Kidney capillary endothelial cell (primary cell): ENCODE results near the gene CDK4.
"Not testable (repeated sequence)": the region's sequence is repeated elsewhere in the genome, so short reads cannot be mapped to it uniquely, and the experiment has no call there.

Experiments
- DNase-seq: peaks from one replicate; pipeline ENCODE4 v3.0.0-alpha.2; 2018; ENCODE audit warnings: low spot score

Gene CDK4

DNA sequence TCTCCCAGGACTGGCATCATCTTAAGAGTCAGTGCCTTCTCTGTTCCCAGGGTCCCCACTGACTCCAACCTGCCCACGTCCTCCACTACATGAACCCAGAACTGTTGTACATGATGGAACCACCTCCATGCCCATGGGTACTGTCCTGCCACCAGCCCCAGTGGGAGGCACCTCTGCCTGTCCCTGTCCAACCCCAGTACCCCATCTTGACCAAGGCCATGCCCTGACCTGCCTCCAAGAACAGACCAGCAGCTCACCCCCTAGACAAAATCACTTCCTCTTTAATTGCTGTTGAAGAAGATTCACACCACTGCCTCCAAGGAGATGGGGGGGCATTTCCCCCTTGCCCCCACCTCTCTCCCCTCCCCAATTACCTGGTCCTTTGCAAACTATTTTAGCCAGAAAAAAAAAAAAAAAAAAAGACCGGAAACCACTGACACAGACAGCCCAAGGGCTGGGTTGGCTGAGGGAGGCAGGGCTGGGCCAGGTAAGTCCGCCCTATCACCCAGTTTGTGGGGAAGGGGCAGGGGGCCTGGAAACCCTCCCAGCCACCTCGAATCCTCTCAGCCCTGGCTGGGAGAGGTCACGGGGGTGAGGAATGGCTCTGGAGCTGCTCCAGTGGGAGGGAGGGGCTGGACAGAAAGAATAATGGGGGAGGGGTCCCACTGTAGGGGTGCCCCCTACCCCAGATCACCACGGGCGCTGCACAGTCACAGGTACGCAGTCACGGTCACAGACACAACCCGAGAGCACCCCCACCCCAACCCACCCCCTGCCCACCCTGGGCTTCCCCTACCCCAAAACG, 27.0 kb downstream of the CDK4 start:
- no peak for DNase-seq

DNA sequence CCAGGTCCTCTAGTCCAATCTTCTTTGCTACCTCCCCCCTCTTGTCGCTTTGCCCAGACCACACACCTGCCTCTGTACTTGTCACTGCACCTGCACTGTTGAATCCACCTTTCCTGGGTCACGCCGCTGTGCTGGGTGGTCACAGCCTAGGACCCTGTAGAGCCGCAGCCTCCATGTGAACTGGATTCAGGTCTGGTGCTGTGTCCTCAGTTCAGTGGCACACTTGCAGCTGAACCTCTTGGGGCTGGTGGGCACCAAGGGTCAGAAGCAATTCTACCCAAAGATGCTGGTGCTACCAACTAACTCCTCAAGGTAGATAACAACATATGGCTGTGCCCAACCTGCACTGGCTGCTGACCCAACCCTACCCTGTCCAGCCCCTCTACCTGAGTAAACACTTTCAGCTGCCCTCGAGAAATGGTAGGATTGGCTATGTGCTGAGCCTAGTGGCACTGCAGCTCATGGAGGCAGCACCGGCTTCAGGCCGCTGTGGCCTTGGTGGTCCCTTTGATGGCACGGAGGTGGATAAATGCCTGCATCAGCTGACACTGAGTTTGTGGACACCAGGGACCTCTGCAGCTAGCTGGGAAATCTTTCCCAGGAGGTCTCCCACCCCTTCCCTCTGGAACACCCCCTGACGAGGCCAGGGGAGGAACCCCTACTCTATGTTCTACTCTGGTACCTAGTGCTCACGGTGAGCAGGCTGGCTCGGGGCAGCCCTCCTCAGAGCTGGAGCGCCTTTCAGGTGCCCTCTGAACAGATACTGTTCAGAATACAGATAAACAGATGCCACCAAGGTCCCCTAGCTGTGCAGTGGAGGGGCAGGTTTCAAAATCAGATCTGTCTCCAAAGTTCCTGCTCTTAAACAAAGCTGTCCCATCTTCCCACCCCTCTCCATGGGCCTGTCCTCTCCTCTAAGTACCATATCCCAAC, 27.8 kb downstream of the CDK4 start:
- DNase-seq, result no peak

DNA sequence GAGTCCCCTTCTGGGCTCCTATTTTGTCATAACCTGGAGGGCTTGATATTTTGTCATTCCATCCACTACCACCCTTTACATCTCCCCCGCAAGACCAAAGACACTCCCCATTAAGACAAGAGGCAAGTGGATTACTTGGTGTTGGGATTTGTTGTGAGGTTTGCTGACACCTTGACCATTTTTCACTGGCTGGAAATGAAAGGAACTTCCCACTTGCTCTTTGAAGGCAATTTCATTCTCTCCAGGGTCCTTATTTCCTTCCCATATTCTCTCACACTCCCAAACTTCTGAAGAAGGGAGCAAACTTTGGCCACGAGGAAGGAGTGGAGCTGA, 28.5 kb downstream of the CDK4 start:
- DNase-seq, result no peak

DNA sequence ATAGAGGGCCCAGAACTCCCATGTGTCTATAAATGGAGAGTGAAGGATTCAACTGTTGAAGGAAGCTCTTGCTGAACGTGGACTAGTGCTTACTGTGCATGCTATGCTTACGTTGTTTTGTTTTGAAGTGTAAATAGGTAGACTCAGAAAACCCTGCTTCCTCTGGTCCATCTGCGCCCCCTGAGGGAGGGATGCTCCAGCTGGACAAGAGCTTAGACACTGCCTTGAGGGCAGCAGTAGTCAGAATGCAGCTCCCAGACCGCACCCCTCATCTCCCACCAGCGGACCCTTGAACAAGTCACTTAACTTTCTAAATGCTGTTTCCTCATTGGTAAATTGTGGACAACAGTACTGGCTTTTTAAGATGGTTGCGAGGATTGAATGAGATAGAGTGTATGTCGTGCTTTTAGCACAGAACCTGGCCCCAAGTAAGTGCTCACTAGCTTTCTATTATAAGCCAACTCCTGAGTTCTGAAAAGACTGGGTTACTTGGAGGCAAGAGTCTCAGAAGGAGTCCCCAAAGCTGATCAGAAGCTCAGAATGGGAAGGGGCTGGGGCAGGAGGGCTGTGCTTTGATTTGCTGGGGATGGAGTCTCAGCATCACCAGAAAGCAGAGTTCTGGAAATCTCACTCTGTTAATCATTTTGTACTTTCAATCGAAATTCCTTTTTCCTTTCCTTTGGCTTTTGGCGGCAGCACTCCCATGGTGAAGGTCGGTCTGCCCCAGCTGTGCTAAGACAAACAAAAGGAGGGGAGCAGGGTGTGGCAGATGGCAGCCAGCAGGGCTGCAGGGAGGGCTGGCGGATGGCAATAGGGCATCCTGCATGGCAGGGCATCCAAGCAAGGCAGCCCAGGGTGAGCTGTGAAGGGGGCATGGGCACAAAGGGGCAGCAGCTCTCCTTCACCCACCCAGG, 29.1 kb downstream of the CDK4 start:
- no peak for DNase-seq

DNA sequence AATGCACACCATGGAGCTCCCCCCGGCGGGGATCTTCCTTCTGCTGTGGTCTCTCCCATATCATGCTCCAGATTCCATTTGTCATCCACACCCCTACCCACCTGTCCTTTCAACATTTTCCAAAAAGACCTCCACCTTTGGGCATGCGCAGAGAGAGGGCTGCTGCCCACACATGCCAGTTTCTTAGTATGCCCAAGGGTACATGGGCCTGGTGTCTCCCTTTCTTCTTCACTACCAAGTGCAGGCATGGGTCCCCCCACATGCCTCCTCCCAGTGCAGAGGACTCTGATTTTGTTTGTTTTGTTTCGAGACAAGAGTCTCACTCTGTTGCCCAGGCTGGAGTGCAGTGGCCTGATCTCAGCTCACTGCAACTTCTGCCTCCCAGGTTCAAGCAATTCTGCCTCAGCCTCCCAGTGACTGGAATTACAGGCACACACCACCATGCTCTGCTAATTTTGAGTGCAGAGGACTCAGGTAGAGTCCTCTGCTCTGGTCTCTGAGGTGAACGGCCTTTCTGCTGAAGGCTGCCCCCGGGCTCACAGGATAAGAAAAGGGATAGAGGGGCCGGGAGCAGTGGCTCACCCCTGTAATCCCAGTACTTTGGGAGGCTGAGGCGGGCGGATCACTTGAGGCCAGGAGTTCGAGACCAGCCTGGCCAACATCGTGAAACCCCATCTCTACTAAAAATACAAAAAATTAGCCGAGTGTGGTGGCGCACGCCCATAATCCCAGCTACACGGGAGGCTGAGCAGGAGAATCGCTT, 30.1 kb downstream of the CDK4 start:
- not testable (repeated sequence) for DNase-seq

DNA sequence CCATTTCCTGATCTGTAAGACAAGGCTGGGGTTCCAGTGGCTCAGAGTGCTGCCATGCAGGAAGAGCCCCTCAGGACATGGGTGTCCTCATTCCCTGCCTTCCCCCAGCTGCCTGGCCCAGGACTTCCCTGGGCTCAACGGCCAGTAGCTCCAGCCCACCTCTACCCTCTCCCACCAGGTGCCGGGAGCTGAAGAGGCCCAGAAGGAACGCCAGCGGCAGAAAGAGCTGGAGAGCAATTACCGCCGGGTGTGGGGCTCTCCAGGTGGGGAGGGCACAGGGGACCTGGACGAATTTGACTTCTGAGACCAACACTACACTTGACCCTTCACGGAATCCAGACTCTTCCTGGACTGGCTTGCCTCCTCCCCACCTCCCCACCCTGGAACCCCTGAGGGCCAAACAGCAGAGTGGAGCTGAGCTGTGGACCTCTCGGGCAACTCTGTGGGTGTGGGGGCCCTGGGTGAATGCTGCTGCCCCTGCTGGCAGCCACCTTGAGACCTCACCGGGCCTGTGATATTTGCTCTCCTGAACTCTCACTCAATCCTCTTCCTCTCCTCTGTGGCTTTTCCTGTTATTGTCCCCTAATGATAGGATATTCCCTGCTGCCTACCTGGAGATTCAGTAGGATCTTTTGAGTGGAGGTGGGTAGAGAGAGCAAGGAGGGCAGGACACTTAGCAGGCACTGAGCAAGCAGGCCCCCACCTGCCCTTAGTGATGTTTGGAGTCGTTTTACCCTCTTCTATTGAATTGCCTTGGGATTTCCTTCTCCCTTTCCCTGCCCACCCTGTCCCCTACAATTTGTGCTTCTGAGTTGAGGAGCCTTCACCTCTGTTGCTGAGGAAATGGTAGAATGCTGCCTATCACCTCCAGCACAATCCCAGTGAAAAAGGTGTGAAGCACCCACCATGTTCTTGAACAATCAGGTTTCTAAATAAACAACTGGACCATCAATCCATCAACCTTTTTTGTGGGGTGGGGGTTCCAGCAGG, 31.2 kb downstream of the CDK4 start:
- DNase-seq, result no peak

DNA sequence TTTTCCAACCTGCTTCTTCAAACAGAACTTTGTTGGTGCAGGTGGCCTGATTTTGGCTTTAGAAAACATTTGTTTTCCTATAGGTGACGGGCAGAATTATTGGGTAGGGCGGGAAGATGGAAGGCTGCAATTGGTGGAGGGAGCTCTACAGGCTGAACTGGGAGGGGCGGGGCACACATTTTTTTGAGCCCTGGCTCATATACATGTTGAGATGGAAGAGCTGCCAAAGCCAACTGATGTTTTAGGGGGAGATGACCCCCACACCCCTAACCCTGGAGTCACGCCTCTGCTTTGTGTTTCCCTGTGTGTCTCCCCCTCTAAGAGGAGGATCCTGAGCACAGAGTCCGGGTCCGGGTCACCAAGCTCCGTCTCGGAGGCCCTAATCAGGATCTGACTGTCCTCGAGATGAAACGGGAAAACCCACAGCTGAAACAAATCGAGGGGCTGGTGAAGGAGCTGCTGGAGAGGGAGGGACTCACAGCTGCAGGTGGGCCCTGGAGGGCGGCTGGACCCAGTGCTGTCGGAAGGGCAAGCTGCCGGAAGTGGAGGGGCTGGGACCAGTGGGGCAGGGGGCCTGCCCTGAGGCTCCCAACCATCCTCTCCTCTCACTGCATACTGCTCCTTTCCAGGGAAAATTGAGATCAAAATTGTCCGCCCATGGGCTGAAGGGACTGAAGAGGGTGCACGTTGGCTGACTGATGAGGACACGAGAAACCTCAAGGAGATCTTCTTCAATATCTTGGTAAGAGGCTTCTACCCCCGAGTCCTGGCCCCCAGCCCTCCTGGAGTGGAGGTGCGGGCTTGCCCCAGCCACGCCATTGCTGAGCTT, 32.1 kb downstream of the CDK4 start:
- DNase-seq, result no peak

DNA sequence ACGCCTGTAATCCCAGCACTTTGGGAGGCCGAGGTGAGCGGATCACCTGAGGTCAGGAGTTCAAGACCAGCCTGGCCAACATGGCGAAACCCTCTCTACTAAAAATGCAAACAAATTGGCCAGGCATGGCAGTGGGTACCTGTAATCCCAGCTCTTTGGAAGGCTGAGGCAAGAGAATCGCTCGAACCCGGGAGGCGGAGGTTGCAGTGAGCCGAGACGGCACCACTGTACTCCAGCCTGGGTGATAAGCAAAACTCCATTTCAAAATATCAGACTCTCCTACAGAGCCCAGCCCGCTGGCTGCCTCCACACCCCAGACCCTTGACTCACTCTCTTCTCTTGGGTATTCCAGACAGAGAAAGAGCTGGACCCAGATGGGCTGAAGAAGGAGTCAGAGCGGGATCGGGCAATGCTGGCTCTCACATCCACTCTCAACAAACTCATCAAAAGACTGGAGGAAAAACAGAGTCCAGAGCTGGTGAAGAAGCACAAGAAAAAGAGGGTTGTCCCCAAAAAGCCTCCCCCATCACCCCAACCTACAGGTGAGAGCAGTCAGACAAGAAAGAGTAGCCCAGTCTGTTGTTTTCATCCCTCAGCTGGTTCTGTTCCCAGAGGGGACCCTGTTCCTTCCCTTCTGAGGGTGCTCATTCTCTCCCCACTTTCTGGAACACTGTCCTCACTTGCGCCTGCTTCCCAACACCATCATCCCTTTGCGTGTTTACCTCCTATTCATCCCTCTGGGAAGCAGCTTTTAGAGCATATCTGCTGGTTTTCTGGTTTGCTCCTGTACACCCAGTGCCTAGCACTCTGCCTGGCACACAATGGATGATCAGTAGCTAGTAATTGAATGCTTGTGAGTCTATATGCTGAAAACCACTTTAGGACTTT, 33.2 kb downstream of the CDK4 start:
- no peak for DNase-seq

DNA sequence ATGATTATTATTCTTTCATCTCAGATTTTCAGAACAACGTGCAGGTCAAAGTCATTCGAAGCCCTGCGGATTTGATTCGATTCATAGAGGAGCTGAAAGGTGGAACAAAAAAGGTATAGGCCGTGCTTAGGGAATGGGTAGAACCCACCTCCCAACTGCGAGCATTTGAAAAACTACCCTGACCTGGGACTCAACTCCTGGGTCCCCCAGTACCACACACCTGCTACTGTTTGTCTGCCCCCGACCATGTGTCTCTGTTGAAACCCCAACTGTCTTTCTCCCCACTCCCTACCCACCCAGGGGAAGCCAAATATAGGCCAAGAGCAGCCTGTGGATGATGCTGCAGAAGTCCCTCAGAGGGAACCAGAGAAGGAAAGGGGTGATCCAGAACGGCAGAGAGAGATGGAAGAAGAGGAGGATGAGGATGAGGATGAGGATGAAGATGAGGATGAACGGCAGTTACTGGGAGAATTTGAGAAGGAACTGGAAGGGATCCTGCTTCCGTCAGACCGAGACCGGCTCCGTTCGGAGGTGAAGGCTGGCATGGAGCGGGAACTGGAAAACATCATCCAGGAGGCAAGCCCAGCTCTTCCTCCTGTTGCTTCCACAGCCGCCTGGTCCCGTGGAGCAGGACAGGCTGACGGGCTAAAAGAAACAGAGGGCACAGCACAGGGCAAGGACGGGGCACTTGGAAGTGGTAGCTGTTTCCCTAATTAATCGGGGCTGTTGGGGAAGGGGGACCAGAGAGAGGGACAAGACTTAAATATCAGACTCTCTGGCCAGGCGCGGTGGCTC, 34.1 kb downstream of the CDK4 start:
- DNase-seq, result no peak

DNA sequence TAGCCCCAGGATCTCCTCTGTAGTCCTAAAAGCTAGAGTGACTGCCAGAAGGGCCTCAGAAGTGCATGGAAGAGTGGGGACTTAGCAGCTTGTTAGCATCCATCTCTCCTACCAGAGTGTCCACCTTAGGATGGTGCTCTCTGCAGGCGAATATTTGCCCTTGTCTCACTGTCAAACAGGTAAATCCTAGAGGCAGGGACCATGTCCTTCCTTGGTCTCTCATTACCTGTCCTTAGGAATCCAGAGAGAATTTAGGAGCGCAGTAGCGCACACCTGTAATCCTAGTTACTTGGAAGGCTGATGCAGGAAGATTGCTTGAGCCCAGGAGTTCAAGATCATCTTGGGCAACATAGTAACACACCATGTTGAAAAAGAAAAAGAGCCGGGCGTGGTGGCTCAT, 35.0 kb downstream of the CDK4 start:
- no peak for DNase-seq

DNA sequence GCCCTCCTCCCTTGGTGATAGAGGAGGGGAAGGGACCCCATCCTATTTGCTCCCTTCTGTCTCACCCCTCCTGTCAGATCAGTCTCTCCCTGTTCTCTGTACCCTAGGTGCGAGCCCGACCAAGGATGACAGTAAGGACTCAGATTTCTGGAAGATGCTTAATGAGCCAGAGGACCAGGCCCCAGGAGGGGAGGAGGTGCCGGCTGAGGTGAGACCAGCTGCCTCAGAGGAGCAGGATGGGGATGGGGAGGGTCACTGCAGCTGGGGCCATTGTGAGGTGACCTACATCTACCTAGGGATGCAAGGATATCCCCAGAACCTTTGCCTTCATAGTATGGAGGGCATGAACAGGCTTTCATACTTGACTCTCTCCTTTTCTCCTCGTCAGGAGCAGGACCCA, 35.8 kb downstream of the CDK4 start:
- no peak for DNase-seq

DNA sequence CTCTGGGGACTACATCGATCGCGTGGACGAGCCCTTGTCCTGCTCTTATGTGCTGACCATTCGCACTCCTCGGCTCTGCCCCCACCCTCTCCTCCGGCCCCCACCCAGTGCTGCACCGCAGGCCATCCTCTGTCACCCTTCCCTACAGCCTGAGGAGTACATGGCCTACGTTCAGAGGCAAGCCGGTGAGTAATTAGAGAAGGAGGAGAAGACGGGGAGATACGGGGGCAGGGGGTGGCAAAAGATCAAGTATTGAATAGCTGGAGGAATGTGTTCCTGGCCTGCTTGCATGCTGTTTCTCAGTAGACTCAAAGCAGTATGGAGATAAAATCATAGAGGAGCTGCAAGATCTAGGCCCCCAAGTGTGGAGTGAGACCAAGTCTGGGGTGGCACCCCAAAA, 36.3 kb downstream of the CDK4 start:
- no peak for DNase-seq

DNA sequence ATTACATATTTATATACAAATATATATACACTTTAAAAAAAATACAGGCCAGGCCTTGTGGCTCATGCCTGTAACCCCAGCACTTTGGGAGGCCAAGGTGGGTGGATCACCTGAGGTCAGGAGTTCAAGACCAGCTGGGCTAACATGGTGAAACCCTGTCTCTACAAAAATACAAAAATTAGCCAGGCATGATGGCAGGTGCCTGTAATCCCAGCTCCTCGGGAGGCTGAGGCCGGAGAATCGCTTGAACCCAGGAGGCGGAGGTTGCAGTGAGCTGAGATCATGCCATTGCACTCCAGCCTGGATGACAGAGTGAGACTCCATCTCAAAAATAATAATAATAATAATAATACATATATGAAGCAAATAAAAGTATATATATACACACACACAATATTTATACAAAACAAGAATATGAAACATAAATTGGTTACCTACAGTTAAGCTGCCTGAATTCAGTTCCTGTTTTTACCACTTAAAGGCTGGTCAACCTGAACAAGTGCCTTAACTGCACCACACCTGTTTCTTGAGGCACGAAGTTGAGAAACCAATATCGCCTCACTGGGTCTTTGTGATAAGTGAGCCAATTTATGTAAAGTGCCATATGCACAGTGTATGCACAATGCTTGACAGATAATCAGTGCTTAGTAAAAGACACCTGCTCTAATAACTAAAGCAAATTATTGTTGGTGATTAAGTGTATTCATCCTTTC, 36.9 kb downstream of the CDK4 start:
- DNase-seq, result not testable (repeated sequence)

DNA sequence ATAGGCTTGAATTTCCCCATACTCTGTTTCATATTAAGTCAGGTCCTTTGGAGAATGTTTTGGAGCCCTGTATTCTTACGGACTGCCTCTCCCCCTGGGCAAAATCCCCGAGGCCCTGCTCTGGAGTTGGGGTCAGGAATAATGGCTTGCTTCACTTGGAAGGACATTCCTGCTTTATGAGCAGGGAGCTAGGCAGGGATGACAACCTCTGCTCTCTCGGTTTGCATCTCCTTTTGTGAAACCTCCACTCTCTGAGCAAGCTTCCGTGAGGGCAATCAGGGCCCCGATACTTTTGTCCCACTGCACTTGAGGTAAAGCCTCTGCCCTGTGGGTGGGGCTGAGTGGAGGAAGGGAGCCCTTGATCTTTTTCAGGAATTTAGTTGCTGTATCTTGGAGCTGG, 38.9 kb downstream of the CDK4 start:
- no peak for DNase-seq

DNA sequence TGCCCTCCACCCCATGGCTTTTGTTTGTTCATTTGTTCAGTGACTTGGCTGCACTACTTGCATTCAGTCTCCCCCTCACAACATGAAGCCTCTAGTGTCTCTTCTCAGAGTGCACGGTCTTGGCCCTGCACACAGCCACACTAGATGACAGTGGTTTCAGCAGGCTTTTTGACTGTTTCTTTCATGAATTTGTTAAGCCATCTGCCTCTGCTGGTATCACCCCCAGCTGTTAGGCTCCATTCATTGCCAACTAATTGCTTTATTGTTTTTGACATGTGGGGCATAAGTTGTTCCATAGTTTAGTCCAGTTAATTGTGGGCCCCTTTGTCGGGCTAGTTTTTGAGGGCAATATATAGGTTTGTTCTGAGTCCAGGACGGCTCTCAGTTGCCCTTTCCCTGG, 39.4 kb downstream of the CDK4 start:
- DNase-seq, result no peak

DNA sequence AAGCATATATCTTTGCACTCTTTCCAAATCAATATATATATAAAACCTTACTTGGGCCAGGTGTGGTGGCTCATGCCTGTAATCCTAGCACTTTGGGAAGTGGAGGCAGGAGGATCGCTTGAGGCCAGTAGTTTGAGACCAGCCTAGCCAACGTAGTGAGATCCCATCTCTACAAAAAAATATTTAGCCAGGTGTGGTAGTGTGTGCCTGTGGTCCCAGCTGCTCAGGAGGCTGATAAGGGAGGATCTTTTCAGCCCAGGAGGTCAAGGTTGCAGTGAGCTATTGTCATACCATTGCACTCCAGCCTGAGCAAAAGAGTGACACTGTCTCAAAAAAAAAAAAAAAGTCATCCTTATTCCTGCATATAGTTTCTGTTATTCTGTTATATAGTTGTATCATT, 43.8 kb downstream of the CDK4 start:
- DNase-seq, result no peak

DNA sequence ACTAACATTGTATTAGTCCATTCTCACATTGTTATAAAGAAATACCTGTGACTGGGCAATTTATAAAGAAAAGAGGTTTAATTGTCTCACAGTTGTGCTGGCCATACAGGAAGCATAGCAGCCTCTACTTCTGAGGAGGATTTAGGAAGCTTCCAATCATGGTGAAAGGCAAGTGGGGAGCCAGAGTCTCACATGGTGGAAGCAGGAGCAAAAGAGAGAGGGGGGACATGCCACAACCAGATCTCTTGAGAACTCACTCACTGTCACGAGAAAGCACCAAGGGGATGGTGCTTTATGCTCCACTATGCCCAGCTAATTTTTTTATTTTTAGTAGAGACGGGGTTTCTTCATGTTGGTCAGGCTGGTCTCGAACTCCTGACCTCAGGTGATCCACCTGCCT, 44.9 kb downstream of the CDK4 start:
- DNase-seq, result no peak
